Middle frontal gyrus (tissue), 1 donor: ENCODE measurements around the gene CWC15.
"Not testable (repeated sequence)": the region's sequence is repeated elsewhere in the genome, so short reads cannot be mapped to it uniquely, and the experiment has no call there.

Source experiments
- DNase-seq: peaks from one replicate; pipeline ENCODE4 v3.0.0-alpha.2; 2015; ENCODE audit warnings: low spot score; ENCODE audit errors: extremely low spot score

Gene CWC15

DNA sequence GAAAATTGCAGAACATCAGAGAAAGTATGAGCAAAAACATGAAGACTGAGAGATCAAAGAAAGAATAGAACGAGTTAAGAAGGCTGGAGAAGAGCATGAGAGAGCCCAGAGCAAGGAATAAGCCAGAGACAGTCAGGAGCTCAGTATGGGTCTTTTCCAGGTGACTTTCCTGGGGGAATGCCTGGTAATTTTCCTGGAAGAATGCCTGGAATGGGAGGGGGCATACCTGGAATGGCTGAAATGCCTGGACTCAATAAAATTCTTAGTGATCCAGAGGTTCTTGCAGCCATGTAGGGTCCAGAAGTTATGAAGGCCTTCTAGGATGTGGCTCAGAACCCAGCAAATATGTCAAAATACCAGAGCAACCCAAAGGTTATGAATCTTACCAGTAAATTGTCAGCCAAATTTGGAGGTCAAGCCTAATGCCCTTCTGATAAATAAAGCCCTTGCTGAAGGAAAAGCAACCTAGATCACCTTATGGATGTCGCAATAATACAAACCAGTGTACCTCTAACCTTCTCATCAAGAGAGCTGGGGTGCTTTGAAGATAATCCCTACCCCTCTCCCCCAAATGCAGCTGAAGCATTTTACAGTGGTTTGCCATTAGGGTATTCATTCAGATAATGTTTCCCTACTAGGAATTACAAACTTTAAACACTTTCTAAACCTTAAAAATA lies 59.5 kb downstream of the CWC15 start:
- not testable (repeated sequence) for DNase-seq

DNA sequence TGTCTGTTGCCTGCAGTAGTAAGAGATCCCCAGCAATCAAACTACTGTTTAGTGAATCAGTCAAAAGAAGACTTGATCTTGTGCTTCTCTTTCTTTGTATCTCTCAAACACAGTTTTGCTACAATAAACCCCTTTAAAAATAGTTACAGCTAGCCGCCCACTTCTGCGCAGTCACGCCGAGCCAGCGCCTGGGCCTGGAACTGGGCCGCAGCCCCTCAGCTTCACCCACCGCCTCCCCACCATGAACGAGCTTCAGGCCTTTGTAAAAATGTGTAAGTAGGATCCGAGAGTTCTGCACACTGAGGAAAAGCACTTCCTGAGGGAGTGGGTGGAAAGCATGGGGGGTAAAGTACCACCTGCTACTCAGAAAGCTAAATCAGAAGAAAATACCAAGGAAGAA lies 60.5 kb downstream of the CWC15 start:
- DNase-seq = no peak
